HG03565 (cell line): Measurements from ENCODE around the gene PARD3B.

Source experiments
- ATAC-seq: cut with Tn5 transposase; IDR thresholded peaks from one replicate; pipeline ENCODE4 v1.9.1; 2021; ENCODE audit warnings: mild to moderate bottlenecking, moderate library complexity; ENCODE audit not compliant: unreplicated experiment

Gene PARD3B

DNA sequence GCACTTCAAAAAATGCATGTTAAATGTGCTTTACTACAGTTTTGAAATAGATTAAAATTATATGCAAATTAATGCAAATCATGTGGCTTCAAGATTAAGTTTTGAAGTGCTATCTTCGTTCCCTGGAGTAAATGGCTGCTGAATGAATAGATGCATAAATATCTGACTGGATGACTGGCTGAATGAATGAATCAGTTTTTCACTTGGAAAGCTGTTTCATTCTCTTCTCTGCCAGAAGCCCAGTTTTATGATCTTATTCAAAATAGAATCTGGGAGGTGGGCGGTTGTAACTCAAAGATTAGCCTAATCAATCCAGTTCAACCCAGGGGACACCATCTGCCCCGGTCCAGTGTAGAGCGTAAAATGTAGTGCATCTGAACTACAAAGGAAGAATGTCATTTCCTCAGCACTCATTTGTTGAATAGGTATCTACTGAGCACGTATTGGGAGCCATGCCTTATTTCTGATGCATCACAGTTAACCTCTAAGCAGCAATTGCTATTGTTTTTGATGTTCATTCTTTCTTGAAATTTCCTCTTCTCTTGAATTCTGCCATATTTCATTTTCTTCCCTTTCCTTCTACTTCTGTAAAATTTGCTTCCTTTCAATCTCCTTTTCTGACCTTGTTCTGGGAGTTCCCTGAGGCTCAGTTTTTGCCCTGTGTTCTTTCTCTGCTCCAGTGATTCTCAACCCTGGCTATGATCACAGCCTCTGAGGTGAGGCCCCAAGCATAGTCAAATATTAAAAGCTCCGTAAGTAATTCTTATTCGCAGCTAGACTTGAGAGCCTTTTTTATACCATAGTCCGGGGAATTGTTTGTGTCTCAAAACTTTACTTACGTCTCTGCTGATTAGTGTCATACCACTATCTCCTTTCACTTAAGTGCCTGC is 282.7 kb downstream of the PARD3B start:
- ATAC-seq = no peak

DNA sequence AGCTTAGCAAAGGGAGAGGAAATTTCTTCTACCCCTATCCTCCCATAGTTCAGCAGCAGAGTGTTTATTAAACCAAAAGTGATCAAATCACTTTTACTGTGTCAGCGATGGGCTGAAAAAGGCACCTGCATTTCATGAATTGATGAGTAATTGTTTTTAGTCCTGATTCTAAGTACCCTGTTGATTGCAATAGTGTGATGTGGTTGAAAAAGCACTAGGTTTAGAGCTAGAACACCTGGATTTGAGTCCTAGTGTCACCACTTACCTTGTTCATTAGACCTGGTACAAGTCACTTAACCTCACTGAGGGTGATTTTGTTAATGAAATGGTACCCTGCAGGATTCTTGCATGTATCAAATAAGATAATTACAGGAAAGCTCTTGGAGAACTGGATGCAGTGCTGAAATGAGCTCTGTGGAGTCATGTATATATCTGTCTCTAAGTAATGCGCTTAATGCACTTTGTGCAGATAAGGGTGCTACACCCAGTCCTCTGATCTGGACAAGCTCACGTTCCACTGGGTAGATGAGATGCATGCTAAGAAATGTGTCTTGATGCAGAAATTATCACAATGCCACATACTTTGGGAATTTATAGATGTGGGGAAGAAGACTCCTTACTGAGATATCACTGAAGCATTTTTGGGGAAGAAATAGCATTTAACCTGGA is 289.6 kb downstream of the PARD3B start:
- no peak for ATAC-seq

DNA sequence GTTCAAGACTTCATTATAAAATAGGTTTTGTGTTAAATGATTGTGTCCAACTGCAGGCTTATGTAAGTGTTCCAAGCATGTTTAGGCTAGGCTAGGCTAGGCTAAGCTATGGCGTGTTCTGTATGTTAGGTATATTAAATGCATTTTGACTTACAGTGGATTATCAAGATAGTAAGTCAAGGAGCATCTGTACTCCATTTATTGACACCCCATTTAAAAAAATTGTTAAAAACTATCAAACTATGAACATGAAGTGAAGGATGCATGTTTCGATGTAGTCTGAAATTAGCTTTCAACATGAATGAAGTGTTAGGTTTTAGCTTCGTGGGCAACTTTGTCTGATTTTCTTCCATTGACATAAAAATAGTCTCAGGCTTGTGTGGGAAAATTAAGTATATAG is 290.5 kb downstream of the PARD3B start:
- no peak for ATAC-seq

DNA sequence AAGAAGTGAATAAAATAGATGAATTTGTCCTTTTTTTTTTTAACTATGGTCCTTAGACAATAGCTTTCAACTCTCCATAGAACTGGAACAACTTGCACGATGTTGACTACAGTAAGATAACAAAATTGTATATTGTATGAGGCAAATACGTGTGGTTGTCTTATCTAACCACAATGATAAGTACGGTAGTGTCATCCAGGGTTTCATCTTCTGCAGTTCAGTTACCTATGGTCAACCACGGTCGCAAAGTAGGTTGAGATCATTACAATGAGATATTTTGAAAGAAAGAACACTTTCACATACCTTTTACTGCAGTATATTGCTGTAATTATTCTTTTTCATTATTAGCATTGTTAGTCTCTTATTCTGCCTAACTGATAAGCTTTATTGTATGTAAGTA is 295.2 kb downstream of the PARD3B start:
- no peak for ATAC-seq

DNA sequence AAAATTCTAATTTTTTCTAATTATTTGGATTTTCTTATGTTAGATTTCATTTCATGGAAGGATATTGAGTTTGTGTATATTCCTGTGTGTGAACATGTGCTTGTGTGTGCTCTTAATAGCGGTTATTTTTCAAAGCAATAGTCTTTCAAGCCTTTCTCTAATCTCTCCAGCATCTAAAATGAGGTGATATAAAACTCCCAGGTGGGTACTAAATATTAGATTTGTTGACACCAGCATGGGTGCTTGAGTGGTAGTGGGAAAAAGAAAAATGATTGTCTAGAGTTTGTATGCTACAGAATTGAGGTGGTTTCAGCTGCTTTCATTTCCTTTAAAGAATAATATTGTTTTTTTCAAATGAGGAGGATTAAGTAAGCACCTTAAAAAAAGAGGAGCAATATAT is 296.8 kb downstream of the PARD3B start:
- ATAC-seq = no peak

DNA sequence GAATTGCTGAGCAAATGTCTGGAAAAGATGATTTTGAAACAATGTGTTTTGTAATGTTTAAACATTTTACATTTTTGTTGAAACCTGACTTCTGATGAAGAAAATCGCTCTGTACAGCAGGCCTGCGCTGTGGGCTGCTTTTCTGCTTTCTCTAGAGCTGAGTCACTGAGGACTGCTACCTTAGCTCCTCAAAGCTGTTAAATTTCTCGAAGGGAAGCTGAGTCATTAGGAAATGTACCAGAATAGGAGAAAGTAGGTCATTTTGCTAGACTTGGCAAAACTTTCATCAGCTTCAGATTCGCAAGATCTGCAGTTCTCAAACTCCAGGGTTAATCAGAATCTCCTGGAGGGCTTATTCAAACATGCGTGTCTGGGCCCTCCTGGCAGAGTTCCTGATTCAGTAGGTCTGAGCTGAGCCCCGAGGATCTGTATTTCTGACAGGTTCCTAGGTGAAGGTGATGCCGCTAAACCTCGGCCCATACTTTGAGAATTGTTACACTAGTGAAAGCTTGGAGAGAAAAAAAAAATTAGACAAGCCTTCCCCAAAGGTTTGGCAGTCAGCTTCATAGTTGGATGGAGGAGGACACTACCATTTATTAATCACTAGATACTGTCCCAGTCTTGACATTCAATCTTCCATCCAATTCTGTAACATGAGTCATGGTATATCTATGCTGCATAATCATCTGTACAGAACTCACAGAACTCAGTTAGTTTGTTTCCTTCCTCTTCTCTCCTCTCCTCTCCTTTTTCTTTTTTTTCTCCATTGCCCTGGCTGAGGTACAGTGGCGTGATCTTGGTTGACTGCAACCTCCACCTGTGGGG is 297.6 kb downstream of the PARD3B start:
- peak; percentile 43 for ATAC-seq

DNA sequence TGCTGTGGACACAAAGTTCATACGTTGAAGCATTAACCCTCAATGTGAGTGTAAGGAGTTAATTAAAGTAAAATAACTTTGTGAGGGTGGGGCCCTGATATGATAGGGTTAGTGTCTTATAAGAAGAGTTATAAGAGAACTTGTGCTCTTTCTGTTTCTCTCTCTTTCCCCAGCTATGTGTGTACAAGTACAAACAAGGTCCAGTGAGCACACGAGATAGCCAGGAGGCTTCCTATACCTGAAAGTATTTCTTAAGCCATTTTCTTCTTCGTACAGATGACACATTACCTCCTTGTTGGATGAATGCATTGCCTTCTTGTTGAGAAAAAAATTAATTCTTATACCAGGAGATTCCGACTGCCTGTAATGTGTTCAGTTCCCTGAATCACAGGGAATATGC is 301.2 kb downstream of the PARD3B start:
- no peak for ATAC-seq

DNA sequence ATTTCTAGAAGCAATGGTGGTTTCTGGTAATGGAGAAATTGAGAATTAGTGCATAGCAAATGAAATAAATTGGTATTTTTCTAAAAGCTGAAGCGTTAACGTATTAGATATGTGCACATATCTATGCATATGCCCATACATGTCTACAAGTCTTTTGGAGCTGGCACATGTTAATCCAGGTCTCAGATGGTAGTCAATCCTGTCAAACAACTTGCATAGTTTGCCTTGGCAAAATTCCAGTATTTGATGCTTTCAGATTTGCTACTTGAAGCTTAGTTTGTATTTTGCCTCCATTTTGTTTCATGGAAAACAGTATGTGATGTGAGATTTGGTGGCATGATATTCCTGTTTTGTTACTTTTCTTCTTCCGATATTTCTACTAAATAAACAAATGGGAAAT is 304.6 kb downstream of the PARD3B start:
- no peak for ATAC-seq

DNA sequence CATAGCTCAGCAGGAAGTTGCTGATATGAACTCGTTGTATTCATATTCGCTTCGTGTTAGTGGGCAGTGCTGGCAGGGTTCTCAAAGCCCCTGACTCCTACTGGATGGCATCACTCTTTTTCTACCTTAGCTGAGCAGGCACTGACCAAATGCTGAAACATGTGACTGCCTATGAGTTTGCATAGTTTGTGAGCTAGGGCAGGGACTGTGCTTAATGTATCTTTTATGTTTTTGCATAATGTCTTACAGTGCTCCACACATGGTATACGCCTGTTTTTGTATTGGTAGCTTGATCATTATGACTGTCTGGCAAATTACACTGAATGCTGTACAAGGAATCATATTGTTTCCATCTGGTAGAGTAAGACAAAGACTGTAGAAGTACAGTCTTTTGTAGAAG is 305.3 kb downstream of the PARD3B start:
- ATAC-seq = no peak

DNA sequence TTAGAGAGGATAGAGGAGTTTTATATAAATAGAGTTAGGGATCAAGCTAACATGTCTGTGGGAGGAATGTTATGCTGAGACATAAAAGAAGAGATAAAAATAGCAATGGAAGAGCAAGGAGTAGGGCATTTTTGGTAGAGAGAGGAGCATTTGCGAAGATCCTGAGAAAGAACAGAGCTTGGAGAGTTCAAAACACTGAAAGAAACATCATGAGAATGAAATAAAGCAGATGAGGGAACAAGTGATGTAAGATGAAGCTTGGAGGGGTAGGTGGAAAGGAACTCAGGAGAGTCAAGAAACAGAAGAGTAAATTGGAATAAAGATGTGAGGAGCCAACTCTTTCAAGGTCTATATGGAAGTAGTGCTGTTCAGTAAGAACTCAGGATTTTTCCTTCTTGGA is 308.6 kb downstream of the PARD3B start:
- ATAC-seq = no peak

DNA sequence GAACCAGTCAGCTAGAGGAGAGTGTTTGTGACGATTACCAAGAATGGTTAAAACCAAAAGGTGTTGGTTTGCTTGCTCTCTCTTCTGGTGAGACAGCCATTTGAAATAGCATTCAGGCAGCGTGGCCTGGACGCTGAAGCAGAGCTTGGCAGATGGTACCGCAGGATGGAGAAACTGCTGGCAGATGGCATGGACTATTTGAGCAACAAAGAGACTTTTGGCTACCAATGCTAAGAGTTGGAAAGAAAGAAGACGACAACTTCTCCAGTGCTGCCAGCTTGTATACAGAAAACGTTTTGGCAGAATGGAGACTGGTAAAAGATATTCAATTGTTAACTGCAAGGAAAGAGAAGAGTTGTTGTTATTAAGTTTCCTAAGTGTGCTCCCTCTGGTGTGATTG is 315.0 kb downstream of the PARD3B start:
- ATAC-seq = no peak

DNA sequence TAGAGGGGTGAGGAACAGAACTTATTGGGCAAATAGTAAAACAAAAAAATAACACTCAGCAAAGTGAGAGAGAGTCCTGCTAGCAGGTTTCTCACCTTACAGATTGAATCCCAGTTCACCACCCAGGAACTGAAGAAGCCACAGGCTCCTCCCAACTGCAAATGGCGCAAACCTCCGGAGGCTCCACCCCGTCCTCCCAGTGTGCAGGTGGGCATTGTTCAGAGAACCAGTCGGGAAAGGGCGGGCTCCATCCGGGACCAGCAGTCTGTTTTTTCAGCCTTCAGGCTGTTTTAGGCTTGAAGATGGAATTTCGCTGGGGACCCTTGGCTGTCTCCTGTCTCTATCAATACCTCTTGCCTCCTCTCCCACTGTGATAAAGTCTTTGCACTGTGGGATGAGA is 317.5 kb downstream of the PARD3B start:
- ATAC-seq = no peak

DNA sequence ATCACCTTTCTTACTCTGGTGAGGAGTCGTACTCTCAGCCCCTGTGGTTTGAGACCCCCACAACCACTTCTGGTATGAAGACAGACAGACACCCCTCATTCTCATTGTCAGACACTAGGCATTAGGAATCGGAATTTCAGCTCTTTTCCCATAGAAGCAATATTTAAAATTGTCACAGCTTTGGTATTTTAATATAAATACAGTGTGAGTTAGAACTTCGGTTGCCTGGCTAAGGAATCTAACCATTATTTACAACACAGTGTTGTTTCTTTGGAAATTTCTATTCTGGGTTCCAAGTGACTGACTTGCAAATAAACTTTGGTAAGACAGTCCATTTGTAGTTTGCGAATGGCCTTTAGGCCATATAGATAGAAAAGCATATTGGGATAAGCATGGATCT is 318.1 kb downstream of the PARD3B start:
- ATAC-seq = no peak

DNA sequence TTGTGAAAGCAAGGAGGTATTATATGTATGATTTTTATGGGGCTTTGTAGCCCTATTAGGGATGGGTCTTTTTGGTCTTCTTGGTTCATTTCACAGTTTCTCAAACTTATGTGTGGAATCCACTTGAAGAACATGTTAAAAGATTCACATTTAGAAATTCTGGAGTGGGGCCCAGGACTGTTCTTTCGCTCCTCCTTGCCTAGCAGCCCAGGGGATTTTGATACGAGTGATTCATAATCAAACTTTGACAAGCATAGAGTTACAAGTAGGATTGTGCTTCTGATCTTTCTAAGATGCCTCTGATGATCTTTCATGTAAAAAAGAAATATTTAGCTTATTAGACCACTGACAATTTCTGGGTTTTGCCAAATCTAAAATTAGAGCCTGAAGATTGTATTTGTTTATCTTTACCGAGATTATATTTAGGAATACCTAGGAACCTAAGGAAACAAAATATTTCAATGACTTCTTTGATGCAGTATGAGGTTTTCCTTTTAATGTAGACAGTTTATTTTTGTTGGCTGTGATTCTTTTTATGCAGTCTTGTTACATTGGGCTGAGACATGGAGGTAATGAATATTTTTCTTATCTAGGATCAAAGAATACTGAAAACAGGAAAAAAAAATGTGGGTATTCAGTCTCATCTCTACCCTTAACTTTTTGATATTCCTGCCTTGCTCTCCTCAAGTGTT is 324.0 kb downstream of the PARD3B start:
- no peak for ATAC-seq

DNA sequence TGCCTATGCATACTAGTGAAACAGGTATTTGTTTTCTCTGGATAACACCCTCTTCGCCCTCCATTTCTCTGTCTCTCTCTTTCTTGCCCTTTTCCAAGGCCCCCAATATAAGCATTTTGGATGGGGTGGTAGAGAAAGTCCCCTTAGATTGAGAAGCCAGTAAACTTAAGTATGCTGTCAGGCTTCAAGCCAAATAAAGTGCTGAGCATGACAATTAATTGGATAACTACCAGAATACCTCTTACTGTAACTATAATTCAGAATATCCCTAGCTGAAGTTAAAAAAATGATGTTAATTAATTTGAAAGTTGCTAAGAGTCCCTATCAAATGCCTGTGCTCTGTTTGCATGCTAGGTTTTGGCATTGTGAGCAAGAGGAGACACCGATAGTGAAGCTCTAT is 324.8 kb downstream of the PARD3B start:
- no peak for ATAC-seq

DNA sequence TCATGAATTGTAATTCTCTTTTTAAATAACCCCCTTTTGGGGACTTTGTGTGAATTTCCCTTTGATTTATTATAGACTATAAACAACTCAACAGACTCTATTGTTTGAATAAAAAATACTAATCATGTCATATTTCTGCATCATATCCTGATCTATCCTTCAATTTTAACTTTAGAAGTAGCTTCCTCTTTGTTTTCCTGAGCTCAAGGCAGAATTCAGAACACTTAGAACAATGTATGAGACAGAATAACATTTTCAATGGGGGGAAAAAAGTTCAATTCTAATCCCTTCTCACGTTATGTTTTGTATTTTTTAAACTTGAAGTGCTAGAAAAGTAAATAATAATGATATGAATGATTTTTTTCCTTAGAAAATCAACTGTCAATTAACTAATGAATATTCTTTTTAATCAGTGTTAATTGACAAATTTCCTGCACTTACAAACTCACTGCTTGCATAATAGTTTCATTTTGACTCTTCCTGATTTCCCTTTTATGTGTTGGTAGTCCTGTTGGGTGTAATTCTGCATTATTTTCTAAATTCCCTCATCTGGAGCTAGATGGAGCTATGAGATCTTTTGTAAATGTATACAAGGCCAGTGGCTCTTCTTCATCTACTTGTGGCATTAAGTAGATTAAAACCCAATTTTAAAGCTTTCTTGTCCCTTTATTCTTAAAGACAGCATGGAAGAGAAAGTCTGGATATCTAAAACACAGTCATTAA is 326.1 kb downstream of the PARD3B start:
- no peak for ATAC-seq

DNA sequence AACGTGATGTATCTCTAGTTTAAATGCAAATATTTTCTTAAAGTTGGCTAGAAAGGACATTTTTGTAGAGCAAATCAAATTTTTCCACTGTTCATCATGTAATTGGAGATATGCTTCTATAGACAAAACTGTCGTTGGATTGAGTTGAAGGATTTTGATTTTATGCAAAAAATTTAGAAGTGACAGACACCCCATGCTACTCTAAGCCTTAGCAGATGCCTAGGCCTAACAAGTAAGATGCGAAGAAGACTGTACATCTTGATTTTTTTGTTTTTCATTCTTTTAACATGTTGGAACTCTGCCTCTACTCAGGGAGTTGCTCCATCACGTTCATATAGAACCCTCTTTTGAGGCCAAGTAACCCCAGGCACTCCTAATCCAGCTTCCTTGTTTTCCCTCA is 331.0 kb downstream of the PARD3B start:
- ATAC-seq = no peak

DNA sequence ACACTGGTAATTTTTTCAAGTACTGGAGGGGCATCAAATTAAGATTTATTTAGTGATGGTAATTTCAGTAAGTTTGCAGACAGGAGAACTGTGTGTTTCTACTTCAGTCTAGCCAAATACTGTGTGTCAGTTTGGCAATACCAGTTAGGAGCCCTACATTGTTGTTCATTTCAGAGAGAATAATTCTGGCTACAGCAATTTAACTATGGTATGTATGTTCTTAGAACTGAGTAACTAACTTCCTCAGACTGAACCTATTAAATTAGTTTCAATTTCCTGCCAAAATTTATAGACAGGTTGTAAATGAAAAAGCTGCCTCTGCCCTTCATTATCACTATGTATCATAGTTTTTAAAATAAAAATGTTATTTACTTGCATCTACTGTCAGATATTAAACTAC is 332.4 kb downstream of the PARD3B start:
- no peak for ATAC-seq

DNA sequence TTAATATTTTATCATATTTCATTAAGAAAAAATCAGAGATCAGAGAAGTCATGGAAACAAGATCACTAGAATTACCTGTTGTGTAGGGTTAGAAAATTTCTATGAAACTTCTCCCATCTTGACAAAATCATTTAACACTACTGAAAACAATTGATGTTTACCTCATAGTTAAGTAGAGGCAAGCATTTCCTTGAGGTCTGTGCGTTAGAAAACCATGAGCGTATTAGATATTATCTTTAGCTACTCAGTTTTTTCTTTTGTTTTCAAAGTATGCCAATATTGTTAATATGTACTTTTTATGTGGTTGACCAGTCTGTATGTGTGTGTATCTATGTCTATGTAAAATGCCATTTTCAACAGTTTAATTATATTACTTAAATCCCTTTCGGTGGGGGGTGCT is 335.7 kb downstream of the PARD3B start:
- no peak for ATAC-seq

DNA sequence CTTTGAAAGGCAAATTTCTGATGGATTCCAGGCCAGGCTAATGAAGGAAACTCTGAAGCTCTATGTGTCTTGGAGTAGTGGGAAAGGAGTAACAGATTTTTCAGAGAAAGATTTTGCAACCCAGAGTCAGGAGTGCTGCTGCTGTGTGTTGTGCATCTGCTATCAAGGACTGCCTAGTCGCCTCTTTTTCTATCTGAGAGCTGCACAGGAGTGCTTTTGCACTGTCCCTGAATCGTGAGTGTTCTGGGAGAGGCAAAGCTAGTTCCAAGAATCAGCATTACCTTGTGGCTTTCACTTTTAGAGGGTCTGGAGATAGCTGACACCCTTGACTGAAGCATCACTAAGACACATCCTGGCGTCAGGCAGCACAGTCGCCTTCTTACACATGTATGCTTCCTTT is 336.4 kb downstream of the PARD3B start:
- no peak for ATAC-seq
